Brain pericyte (primary cell): Measurements from ENCODE around the gene KRTAP10-4.
"Not testable (repeated sequence)": the region's sequence is repeated elsewhere in the genome, so short reads cannot be mapped to it uniquely, and the experiment has no call there.

Experiments used
- DNase-seq: peaks from one replicate; pipeline ENCODE4 v3.0.0-alpha.2; 2012; ENCODE audit warnings: low read depth, low spot score

KRTAP10-4 gene

DNA sequence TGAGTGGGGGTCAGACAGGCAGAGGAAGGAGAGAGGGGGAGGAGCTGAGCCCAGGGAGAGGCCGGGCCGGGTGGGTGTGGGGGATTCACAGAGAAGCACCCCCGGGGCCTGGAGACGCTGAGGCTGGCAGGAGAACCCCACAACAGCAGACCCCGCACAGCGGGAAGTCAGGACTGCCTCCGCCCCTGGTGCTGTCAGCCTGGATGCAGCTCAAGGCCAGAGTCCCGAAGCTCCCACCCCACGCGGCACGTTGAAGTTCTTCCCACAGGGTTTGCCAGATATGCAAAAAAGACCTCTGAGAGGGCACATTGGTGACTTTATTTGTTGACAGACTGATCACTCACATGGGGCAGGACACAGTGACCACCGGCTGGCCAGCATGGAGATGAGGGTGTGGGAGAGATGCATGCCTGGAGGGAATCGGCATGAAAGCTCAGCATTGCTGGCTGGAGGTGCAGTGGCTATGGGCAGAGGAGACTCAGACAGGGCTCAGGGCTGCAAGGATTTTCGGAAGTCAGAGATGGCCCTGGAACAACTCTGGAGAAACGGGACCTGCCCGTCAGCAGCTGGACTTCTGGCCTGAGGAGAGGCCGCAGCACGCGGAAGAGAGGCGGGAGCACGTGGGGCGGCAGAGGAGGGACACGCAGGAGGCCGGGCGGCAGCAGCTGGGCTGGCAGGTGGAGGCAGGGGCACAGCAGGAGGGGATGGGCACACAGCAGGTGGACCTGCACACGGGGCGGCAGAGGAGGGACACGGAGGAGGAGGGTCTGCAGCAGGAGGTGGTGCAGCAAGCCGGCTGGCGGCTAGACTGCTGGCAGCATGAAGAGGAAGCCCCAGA, 15.8 kb upstream of the KRTAP10-4 start:
- no peak for DNase-seq

DNA sequence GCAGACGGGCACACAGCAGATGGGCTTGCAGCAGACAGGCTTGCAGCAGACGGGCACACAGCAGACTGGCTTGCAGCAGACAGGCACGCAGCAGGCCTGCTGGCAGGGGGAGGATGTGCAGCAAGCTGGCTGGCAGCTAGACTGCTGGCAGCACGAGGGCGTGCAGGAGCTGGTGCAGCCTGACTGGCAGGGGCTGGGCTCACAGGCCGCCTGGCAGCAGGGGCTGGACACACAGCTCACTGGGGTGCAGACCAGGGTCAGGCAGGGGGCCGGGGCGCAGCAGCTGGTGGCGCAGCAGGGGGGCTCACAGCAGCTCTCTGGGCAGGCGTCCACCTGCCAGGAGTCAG, 15.2 kb upstream of the KRTAP10-4 start:
- DNase-seq, result not testable (repeated sequence)

DNA sequence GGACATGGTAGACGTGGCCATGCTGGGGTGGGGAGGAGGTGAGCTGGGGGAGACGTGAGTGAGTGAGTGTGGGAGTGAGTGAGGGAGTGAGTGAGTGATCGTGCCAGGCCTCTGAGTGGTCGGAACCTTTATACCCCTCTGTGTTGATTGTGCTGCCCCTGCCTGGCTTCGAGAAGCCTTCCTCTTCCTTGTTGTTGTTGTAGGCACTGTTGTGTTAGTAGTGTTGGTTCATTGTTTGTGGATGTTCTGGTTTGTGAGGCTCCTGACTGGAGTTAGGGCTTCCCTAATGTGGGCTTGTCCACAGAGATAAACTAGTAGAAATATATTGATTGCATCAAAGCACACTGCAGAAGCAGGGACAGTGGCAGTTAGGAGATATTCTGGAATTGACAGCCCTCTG, 14.8 kb upstream of the KRTAP10-4 start, which contains the start of gene KRTAP10-3:
Gene KRTAP10-3, minus strand, starts transcription at position 101 of the 400 bp plus-strand sequence. Its CDS starts 80 bp downstream, at position 21.
- no peak for DNase-seq

DNA sequence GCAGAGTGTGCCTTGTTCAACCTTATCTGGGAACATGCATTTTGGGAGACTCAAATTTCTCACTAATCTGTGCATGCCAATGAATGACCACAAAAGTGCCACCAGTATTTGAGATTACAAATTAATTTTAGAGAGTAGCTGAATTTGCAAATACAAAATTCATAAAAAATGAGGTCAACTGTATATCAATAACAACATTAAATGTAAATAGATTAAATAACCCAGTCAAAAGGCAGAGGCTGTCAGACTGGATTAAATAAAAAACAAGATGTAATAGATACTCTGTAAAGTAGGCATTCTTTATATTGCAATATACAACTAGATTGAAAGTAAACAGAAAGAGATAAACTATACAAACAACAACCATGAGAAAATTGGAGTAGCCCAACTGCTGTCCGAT, 9.4 kb upstream of the KRTAP10-4 start:
- DNase-seq, result no peak

DNA sequence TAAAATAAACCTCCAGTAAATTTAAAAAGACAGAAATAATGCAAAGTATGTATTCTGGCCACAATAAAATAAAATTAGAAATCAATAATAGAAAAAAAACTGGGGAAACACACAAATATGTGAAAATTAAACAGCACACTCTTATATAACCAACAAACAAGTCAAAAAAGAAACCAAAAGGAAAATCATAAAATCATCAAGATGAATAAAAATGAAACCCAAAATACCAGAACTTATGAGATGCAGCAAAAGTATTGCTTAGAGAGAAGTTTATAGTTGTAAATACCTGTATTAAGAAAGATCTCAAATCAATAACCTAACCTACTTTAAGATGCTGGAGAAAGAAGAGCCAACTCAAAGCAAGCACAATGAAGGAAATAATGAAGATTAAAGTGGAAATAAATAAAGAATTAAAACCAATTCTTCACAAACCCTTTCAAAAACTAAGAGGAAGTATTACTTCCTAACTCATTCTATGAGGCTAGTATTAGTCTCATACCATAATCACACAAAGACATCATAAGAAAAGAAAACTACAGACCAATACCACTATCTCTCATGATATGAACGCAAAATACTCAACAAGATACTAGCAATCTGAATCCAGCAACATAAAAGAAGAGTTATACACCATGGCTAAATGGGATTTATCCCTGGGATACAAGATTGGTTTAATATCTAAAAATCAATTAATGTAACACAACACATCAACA, 8.5 kb upstream of the KRTAP10-4 start:
- DNase-seq, result no peak

DNA sequence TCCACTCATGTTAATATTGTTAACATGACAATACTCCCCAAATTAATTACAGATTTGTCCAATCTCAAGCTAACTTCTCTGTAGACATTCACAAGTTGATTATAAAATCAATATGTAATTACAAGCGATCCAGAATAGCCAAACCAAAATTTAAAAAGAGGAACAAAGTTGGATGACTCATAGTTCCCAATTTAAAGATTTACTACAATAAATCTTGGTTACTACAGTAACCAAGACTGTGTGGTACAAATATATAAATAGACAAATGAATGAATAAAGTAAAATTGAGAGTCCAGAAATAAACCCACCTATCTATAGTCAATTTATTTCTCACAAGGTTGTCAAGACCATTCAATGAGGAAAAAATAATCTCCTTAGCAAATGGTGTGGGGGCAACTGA, 7.1 kb upstream of the KRTAP10-4 start:
- DNase-seq, result no peak

DNA sequence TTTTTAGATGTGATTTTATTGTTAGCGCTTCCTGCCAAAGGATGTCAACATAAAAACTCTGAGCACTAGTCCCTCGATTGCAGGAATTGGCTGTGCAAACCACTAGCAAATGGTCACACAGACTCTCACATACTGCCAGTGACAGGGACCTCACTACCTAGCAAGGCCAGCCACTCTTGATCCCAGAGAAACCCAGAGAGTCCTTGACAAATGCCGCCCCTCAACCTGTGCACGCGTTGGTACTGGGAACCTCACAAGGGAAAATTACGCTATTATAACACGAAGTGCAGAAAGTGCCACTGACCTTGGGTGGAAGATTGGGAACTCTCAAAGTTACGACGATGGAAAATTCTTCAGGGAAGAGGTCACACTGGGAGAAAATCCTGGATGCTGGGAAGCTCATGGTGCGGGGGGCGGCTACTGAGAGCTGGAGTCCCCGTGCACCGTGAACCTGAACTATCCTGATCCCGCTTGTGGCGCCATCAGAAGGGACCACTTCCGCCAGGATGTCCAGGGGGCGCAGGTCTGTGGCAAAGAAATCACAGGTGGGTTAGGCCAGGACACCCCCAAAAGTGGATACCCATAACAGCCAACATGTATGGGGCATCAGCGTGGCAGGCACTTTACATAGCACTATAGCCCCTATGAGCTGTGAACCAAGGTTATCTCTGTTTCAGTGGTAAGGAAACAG, 5.9 kb upstream of the KRTAP10-4 start:
- DNase-seq, result no peak

DNA sequence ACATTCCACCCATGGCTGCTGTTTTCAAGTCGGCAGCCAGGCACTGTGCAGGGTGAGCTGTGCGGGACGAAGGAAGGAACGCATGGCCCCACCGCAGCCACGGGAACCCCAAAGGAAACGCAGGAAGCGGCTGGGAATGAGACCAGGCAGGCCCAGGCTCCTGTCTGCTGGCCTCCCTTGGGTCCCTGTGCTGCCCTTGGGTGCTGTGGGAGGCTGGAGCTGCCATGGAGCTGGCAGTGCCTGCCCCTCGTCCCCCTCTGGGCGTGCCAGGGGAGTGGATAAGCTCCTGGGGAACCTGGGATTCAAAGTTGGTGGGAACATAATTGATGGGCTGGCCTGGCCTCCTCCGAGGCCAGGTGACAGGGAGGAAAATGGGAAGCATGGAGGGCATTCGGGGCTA, 5.3 kb upstream of the KRTAP10-4 start:
- no peak for DNase-seq

DNA sequence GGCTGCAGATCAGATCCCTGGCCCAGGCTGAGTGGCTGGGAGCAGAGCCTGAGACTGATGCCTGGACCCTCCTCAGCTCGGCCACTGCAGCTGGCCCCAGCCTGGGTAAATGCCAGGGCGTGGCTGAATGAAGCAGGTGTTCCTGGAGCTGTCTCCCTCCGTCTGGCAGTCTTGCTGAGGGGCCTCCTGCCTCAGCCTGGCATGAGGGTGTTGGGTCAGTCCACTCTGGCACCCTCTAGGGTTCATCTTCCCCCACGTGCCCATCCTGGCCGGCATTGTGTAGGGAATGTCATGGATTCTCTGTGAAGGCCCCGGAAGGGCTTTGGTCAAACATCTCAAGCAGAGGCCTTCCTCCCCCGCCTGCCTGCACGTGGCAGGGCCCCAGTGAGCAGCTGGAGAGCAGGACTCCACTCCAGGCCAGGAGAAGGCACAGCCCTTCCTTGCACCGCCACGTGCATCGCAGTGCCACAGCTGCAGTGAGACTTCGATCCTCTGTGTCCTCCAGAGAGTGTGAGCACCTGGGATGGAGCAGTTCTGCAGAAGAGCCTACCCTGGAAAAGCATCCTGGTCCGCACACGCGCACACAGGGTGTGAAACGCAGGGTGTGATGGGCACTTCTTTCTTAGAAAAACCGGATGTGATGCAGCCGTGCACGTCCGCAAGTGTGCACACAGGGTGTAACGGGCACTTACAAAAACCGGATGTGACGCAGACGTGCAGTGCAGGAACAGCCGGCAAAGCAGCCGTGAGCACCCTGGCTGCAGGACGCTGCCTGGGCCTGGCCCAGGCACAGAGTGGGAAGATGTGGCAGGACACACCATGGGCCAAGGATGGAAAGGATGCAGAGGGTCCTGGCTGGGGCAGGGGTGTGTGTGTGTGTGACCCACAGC, 4.6 kb upstream of the KRTAP10-4 start:
- DNase-seq, result no peak

DNA sequence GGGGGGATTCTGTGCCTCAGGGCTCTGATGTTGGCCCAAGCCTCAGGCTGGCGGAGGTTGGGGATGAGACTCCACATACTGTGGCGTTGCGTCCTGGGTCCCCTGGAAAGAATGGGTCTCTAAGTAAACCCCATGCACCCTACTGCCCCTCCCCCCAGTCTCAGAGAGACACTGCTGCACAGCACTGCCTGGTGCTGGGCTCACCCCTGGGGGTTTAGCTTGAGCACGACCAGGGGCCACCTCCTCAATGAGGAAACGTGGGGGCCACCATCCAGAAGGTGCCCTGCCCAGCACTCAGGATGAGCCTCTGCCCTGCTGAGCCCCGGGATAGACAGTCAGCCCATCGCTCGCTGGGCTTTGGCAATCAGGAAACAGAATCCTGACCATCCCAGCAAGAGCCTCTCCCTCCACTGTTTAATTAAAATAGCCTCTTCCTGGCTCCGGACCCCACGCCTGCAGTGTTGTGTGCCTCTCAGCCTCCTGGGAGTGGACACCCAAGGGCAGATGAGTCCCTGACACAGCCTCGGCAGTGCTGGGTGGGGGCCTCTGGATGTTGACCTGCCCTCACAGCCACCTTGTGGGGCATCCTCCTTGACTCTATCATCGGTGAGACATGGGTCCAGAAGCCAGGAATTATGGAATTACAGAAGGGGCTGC, 3.5 kb upstream of the KRTAP10-4 start:
- no peak for DNase-seq

DNA sequence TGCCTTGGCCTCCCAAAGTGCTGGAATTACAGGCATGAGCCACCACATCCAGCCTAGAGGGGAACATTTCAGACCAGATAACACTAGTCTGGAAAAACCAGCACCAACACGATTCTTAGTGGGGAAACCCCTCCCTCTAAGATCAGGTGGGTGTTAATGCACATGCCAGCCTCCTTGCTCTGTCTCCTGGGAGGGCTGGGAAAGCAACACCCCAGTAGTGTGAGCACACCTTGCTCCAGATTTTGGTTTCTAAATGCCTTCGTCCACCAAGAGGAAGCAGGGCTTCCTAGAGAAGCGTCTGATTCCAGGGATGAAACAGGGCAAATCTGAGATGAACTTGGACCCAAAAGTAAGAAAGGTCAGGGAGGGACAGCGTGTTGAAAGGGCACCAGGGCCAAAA, 2.2 kb upstream of the KRTAP10-4 start:
- DNase-seq, result no peak

DNA sequence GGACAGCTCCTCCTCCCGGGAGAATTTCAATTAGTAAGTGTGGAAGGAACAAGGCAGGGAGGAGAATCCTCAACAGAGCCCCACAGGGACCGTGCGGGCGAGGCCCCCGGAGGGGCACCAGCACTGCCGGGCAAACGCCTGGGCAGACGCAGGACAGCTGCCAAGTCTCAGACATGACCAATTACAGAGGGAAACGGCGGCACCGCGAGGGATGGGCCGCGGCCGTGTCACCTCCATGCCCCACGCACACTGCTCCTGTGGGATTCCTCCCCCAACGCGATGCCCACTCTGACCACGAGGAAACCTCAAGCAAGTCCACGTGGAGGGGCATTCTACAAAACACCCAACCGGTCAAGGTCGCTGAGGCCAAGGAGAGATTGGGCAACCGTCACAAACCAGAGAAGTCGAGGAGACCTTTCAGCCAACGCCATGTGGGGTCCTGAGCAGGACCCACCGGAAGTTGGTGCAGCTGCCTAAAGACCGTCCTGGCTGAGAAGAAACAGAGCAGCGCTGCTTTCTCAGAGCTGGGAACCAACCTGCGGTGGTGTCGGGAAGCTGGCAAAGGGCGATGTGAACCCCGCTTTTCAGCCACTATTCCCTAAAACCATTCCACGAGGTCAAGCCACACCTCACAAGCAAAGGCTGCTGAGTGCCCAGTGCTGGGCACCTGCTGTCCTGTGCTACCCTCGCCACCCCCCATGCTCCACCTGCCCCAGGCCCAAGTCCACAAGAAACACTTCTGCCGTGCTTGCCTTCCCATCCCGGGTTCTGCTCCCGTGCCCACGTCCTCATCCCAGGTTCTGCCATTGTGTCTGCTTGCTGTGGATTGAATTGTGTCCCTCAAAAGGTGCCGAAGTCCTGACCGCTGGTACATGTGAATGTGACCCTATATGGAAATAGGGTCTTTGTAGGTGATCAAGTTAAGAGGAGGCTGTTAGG, 1.4 kb upstream of the KRTAP10-4 start:
- DNase-seq, result no peak

DNA sequence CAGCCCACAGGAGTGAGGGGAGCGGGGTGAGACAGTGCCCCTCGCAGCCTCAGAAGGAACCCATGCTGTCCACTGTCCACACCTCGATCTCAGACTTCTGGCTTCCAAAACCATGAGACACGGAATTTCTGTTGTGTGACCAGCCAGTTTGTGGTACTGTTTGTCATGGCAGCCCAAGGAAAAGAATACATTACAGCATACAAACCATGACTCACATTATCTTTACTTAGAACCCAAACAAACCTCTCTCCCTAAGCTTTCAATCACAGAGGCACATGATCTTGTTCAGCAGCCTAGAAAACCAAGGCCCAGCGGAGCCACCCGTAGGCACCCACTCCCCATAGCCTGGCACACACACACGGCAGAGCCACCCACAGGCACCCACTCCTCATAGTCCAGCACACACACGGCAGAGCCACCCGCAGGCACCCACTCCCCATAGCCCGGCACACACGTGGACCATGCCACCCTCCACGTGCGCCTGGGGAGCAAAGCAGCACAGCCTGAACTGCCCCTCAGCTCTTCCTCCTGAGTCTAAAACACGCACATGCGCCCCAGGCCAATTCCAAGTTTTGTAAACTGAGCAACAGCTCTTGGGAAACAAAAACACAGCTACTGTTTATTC, 458 bp upstream of the KRTAP10-4 start:
- no peak for DNase-seq

DNA sequence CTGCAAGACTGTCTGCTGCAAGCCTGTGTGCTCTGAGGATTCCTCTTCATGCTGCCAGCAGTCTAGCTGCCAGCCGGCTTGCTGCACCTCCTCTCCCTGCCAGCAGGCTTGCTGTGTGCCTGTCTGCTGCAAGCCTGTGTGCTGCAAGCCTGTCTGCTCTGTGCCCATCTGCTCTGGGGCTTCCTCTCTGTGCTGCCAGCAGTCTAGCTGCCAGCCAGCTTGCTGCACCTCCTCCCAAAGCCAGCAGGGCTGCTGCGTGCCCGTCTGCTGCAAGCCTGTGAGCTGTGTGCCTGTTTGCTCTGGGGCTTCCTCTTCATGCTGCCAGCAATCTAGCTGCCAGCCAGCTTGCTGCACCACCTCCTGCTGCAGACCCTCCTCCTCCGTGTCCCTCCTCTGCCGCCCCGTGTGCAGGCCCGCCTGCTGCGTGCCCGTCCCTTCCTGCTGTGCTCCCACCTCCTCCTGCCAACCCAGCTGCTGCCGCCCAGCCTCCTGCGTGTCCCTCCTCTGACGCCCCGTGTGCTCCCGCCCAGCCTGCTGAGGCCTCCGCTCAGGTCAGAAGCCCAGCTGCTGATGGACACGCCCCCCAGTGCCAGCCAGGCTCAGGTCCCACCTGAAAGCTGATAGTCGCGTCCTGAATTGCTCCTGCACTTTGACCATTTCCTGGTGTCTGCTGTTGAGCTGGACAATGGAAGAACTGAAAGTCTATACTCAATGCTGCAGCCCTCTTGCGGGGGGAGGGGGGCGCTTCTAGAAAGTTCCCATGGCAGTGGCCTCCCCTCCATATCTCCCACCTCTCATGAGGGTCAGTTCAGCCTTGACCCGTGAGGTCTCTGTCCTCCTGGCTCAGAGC, 1.2 kb downstream of the KRTAP10-4 start:
- DNase-seq, result no peak

DNA sequence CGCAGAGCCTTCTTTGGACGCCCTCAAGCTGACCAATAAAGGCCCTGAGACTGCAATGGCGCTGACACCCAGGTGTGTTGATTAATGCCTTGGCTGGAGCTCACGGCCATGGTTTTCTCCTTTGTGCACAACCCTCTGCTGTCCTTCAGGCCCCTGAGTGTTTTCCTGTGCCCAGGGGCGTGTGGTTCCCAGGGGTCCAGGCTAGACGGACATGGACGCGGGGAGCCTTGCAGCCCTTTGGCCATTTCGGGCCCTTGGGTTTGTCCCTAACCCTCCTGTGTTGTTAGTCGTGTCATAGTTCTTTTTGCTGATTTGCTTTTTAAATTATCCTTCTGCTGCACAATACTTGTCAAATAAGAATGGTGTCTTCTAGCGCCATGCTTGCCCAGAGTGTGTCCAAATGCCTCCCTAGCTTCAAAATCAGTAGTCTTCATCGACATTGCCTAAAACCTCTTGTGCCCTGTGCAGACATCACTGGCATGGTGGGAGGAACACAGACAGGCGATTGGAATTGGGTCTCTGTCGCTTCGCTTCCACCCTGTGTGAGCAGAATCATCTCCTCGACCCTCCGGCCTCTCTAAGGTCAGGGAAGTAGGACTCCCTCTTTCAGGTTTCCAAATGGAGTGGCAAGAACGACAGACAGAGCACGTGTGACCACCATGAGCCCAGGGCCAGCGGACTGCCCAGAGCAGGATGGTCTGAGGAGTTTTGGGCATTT, 1.9 kb downstream of the KRTAP10-4 start:
- DNase-seq, result no peak

DNA sequence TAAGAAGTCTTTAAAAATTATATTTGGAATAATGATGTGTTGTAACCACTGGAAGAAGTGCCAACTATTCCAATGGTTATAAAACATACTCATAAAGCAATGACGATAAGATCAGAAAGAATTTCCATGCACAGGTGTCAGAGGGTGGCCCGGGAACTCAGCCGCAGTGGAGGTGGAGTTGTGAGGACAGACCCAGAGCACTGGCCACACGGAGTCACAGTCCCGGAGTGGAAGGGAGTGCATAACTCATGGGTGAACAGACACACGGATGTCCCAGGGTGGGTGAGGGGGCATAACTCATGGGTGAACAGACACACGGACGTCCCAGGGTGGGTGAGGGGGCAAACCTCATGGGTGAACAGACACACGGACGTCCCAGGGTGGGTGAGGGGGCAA, 2.5 kb downstream of the KRTAP10-4 start:
- DNase-seq, result no peak

DNA sequence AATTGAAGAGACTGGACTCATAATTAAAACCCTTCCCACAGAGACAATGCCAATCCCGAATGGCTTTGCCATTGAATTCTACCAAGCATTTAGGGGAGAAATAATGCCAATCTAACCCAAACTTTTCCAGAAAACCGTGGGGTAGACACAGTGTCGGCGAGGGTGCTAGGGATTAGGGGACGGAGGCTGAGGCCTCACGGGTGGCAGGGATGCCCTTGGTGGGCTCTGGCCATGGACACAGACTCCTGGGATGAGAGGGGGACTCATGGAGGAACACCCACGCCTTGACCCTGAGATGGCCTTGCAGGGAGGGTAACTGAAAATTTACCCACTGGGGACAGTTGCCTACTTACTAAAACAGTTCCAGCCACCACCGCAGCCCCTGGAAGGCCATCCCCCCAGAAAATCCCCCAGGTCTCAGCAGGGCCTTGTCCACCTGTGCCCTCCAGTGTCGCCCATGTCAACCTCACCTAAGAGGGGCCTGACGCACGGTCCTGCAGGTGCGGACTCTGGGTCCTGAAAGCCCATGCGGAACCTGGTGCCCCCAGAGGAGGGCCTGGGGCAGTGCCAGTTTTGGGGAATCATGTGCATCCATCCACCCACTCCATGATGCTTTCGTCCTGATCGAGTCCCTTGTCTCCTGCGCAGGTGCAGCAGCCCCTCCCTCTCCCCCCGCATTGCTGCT, 5.0 kb downstream of the KRTAP10-4 start:
- no peak for DNase-seq
